IMR-90 (cell line): ENCODE measurements around the gene VPREB3. TPM values are rescaled to one million over a fixed set of nuclear protein-coding genes. Genes with fewer than 3 reads are reported as not detected.
A peak's percentile ranks its signal among the peaks of the same experiment; 100 is the strongest.

Source experiments
- ATAC-seq: fragments of 200-7000 bp; cut with Tn5 transposase; 2 replicates; pipeline ENCODE4 v1.9.1; 2020; ENCODE audit warnings: low read depth, mild to moderate bottlenecking, moderate library complexity
- Bru-seq: library from RNA; stranded (reverse); fragments of 400-500 nt; gene quantifications from one replicate; lab custom pipeline; 2021; lab: Mats Ljungman, UMichigan
- BruChase-seq, 2 experiments: library from RNA; stranded (reverse); fragments of 400-500 nt; gene quantifications; one replicate each; lab custom pipeline; 2021; lab: Mats Ljungman, UMichigan
- BruUV-seq: library from RNA; stranded (reverse); fragments of 400-500 nt; replicated peaks from 2 replicates; lab custom pipeline; 2021; lab: Mats Ljungman, UMichigan
- CTCF ChIA-PET: fragments of 300-600 bp; formaldehyde crosslinking; extraction: SDS; loops from one replicate; lab custom pipeline; 2021; ENCODE audit warnings: antibody characterized with exemption; lab: Yijun Ruan, JAX
- POLR2A ChIA-PET: fragments of 300-600 bp; sonication (Branson Sonifier 250); formaldehyde crosslinking; loops from one replicate; lab custom pipeline; 2022; ENCODE audit warnings: antibody characterized with exemption; ENCODE audit not compliant: unreplicated experiment; lab: Charles Lee
- DNase-seq: peaks from one replicate; pipeline ENCODE4 v3.0.0; 2013
- H2AFZ ChIP-seq: replicated peaks from 2 replicates; pipeline ENCODE3; 2013; ENCODE audit warnings: low read length, mild to moderate bottlenecking; ENCODE audit not compliant: poor library complexity
- H2AK5ac ChIP-seq: 2 replicates; pipeline ENCODE4 v1.6.1; 2013; ENCODE audit warnings: low read depth, low read length, inconsistent platforms
- H2AK9ac ChIP-seq: replicated peaks from 2 replicates; pipeline ENCODE3; 2013; ENCODE audit warnings: mild to moderate bottlenecking, low read depth, low read length, moderate library complexity; ENCODE audit not compliant: poor library complexity
- H2BK120ac ChIP-seq: 2 replicates; pipeline ENCODE4 v1.6.1; 2013; ENCODE audit warnings: low read depth, low read length, inconsistent platforms
- H2BK15ac ChIP-seq: 3 replicates; pipeline ENCODE4 v1.6.1; 2013; ENCODE audit warnings: low read depth, low read length, inconsistent platforms
- H2BK20ac ChIP-seq: 2 replicates; pipeline ENCODE4 v1.6.1; 2013; ENCODE audit warnings: low read depth, mild to moderate bottlenecking, inconsistent platforms, low read length, moderate library complexity
- H2BK5ac ChIP-seq: 2 replicates; pipeline ENCODE4 v1.6.1; 2013; ENCODE audit warnings: mild to moderate bottlenecking, low read depth, low read length, inconsistent platforms; ENCODE audit not compliant: poor library complexity, severe bottlenecking
- H3K14ac ChIP-seq: replicated peaks from 2 replicates; pipeline ENCODE4 v1.6.1; 2013; ENCODE audit warnings: low read depth, low read length, inconsistent platforms
- H3K18ac ChIP-seq: 2 replicates; pipeline ENCODE4 v1.6.1; 2013; ENCODE audit warnings: low read depth, low read length, control low read depth
- H3K23ac ChIP-seq: 2 replicates; pipeline ENCODE4 v1.6.1; 2013; ENCODE audit warnings: low read depth, low read length, inconsistent platforms
- H3K27ac ChIP-seq: 2 replicates; pipeline ENCODE4 v1.5.1; 2013; ENCODE audit warnings: mild to moderate bottlenecking, control low read depth, low read length; ENCODE audit not compliant: insufficient read depth
- H3K27me3 ChIP-seq: 2 replicates; pipeline ENCODE4 v1.6.1; 2013; ENCODE audit warnings: low read length; ENCODE audit not compliant: control insufficient read depth, insufficient read depth
- H3K36me3 ChIP-seq: 2 replicates; pipeline ENCODE4 v1.6.1; 2013; ENCODE audit warnings: low read length, mixed read lengths; ENCODE audit not compliant: control insufficient read depth, insufficient read depth
- H3K4ac ChIP-seq: 2 replicates; pipeline ENCODE4 v1.6.1; 2013; ENCODE audit warnings: low read depth, low read length, inconsistent platforms
- H3K4me1 ChIP-seq: 2 replicates; pipeline ENCODE4 v1.6.1; 2013; ENCODE audit warnings: low read length, mixed read lengths; ENCODE audit not compliant: control insufficient read depth, insufficient read depth
- H3K4me2 ChIP-seq: 2 replicates; pipeline ENCODE4 v1.6.1; 2013; ENCODE audit warnings: low read depth, mild to moderate bottlenecking, control low read depth, low read length, moderate library complexity
- H3K4me3 ChIP-seq: 2 replicates; pipeline ENCODE4 v1.5.1; 2013; ENCODE audit warnings: low read depth, mild to moderate bottlenecking, control low read depth, low read length, moderate library complexity; ENCODE audit not compliant: insufficient read depth
- H3K56ac ChIP-seq: 2 replicates; pipeline ENCODE4 v1.6.1; 2013; ENCODE audit warnings: low read length, inconsistent platforms; ENCODE audit not compliant: insufficient read depth; ENCODE audit errors: extremely low read depth
- H3K79me1 ChIP-seq, 2 experiments: 2 replicates each; pipeline ENCODE4 v1.6.1; 2013; ENCODE audit warnings: low read length in 2 of 2, inconsistent platforms in 1 of 2, low read depth in 1 of 2
- H3K9ac ChIP-seq: 2 replicates; pipeline ENCODE4 v1.6.1; 2013; ENCODE audit warnings: low read depth, low read length, control low read depth
- H3K9me1 ChIP-seq: 2 replicates; pipeline ENCODE4 v1.6.1; 2013; ENCODE audit warnings: low read length, inconsistent platforms; ENCODE audit not compliant: insufficient read depth
- H3K9me3 ChIP-seq: 2 replicates; pipeline ENCODE4 v1.6.1; 2013; ENCODE audit warnings: low read length; ENCODE audit not compliant: control insufficient read depth, insufficient read depth
- H4K20me1 ChIP-seq: 2 replicates; pipeline ENCODE4 v1.6.1; 2013; ENCODE audit warnings: low read length, inconsistent platforms; ENCODE audit not compliant: insufficient read depth
- H4K5ac ChIP-seq: 2 replicates; pipeline ENCODE4 v1.6.1; 2013; ENCODE audit warnings: mild to moderate bottlenecking, low read depth, low read length, control low read depth
- H4K8ac ChIP-seq, 2 experiments: 2 replicates each; pipeline ENCODE4 v1.6.1; 2013; ENCODE audit warnings: low read depth in 2 of 2, low read length in 2 of 2, control low read depth in 1 of 2, inconsistent platforms in 1 of 2
- H4K91ac ChIP-seq: 2 replicates; pipeline ENCODE4 v1.6.1; 2013; ENCODE audit warnings: low read depth, low read length, inconsistent platforms; ENCODE audit not compliant: insufficient read depth
- BHLHE40 ChIP-seq: fragments of 150-350 bp; IDR thresholded peaks from 2 replicates; pipeline ENCODE4 v1.6.1; 2016; ENCODE audit warnings: mild to moderate bottlenecking, low read depth, low read length
- MAZ ChIP-seq: IDR thresholded peaks from 2 replicates; pipeline ENCODE4 v1.6.1; 2012; ENCODE audit warnings: low read depth, mild to moderate bottlenecking, low read length, improper control_type of control experiment, moderate library complexity, borderline replicate concordance
- MXI1 ChIP-seq: IDR thresholded peaks from 2 replicates; pipeline ENCODE4 v1.6.1; 2012; ENCODE audit warnings: low read depth, mild to moderate bottlenecking, low read length, moderate library complexity, borderline replicate concordance
- NFE2L2 ChIP-seq: fragments of 150-350 bp; IDR thresholded peaks from 2 replicates; pipeline ENCODE4 v1.6.1; 2016; ENCODE audit warnings: low read depth, mild to moderate bottlenecking, low read length
- RCOR1 ChIP-seq: IDR thresholded peaks from 2 replicates; pipeline ENCODE4 v1.6.1; 2012; ENCODE audit warnings: mild to moderate bottlenecking, low read length, improper control_type of control experiment; ENCODE audit not compliant: insufficient replicate concordance
- RFX5 ChIP-seq: IDR thresholded peaks from 2 replicates; pipeline ENCODE4 v1.8.0; 2012; ENCODE audit warnings: low read depth, mild to moderate bottlenecking, low read length, moderate library complexity
- SMC3 ChIP-seq: fragments of 150-350 bp; IDR thresholded peaks from 2 replicates; pipeline ENCODE4 v1.6.1; 2016; ENCODE audit warnings: low read depth, mild to moderate bottlenecking, antibody characterized with exemption, low read length, moderate library complexity
- WGBS, 2 experiments: methylation state at CpG; one replicate each; pipeline versions ENCODE4 v1.1.5 to v1.1.7; 2013; ENCODE audit warnings: missing lambda C conversion rate in 2 of 2; ENCODE audit not compliant: insufficient read length in 1 of 2; ENCODE audit errors: extremely low coverage in 2 of 2; 5-methylcytosine and 5-hydroxymethylcytosine counted together
- dilution Hi-C: fragments of 300-500 bp; cut with HindIII; formaldehyde crosslinking; loops from one replicate; pipeline ENCODE4 v1.14.3; 2018; ENCODE audit warnings: low sequenced_read_pairs; ENCODE audit not compliant: unreplicated experiment
- in situ Hi-C: fragments of 300-500 bp; cut with MboI; formaldehyde crosslinking; loops from 3 replicates; pipeline ENCODE4 v1.14.3; 2019; ENCODE audit warnings: low sequenced_read_pairs, inconsistent platforms, mixed read lengths
- intact Hi-C: fragments of 100-400 bp; cut with micrococcal nuclease; formaldehyde crosslinking; loops from 2 replicates; pipeline ENCODE4 v1.10.0; 2022
- long read RNA-seq: library from polyadenylated mRNA; unstranded; transcript quantifications from one replicate; pipeline ENCODE4 v2.0.0, GENCODE V29; 2021; ENCODE audit not compliant: unreplicated experiment
- polyA plus RNA-seq, 3 experiments: library from polyadenylated mRNA; depleted of rRNA; stranded (reverse); fragments of >200 nt; gene quantifications; 2 replicates each; pipeline ENCODE4 v1.2.3, GENCODE V29; 2012; ENCODE audit warnings: low replicate concordance in 1 of 3
- total RNA-seq: library from RNA; depleted of rRNA; stranded (reverse); fragments of >200 nt; gene quantifications from 2 replicates; pipeline ENCODE4 v1.2.3, GENCODE V29; 2012; rRNA removed
- TF ChIP-seq, protein P1 (sequence below): fragments of 150-350 bp; IDR thresholded peaks from 2 replicates; pipeline ENCODE4 v1.6.1; 2017; ENCODE audit warnings: mild to moderate bottlenecking, antibody characterized with exemption, low read length, low read depth

Gene VPREB3, protein sequence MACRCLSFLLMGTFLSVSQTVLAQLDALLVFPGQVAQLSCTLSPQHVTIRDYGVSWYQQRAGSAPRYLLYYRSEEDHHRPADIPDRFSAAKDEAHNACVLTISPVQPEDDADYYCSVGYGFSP
- total RNA-seq (not detected in 2 replicates), polyA plus RNA-seq (2012; rRNA removed) (not detected in 2 replicates), Bru-seq, nascent RNA (percentile 19 among the genes with signal in this experiment), BruChase-seq, experiment 1, labeled RNA remaining after a 6-hour chase (not detected), BruChase-seq, experiment 2, labeled RNA remaining after a 2-hour chase (not detected)
- polyA plus RNA-seq (2012; cell fraction: cytosol; rRNA removed): not detected in 2 replicates
- not detected in 2 replicates for polyA plus RNA-seq (2012; cell fraction: nucleus; rRNA removed; ENCODE audit: low replicate concordance)
- long read RNA-seq: 0 reads

DNA sequence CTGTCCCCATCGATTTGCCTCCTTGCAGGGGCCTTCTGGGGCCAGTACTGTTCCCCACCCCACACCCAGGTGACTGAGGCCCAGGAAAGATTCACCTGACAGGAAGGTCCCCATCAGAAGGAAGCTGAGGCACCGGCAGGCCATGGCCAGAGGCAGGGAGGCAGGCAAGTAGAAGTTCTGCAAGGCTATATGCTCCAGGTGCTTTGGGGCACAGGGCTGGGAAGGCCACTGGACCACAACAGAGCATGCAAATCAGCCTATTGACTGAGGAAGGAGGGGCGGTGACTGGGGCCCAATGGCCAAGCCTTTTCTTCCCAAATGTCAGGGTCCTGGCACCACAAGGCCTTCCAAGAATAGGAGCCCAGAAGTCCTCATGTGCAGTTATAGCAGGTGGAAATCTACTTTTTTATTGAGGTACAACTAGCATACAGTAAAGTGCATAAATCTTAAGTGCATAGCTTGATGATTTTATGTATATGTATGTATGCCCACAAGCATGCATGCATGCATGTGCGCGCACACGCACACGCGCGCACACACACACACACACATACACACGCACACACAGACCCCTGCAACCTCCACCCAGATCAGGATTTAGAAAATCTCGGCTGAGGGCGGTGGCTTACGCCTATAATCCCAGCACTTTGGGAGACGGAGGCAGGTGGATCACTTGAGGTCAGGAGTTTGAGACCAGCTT is at the start of gene VPREB3:
Gene VPREB3, minus strand, starts transcription at position 206 of the 700 bp plus-strand sequence. Its CDS starts 62 bp downstream, at position 144.
- Histone ChIP-seq H3K9ac (no peak within 1 kb of the TSS), H3K4me3 (no peak within 1 kb of the TSS), H3K14ac (no peak within 1 kb of the TSS), H3K4me2 (no peak within 1 kb of the TSS), H4K20me1 (no peaks in the 10 kb centered on the region), H3K4me1 (peaks cover 4% of the 10 kb centered on the region), H3K36me3 (no peaks in the 10 kb centered on the region), H3K4ac (no peak within 1 kb of the TSS), H3K79me1 (peaks cover 8 to 14% of the 10 kb centered on the region in 2 experiments; a peak in 3 of 4 replicates), H2BK20ac (no peak within 1 kb of the TSS), H3K56ac (no peak within 1 kb of the TSS), H2BK15ac (no peak within 1 kb of the TSS), H2BK120ac (no peak within 1 kb of the TSS), H3K27me3 (0 out of 2 replicates have a peak, but pooled peaks cover 1% of the 10 kb centered on the region), H4K8ac (no peak within 1 kb of the TSS), H2AK9ac (peak within 1 kb of the TSS; percentile 24), H4K5ac (no peak within 1 kb of the TSS), H3K9me3 (no peaks in the 10 kb centered on the region), H2BK5ac (no peak within 1 kb of the TSS), H3K27ac (no peak within 1 kb of the TSS), H2AFZ (no peak within 1 kb of the TSS), H2AK5ac (no peak within 1 kb of the TSS), H4K91ac (no peak within 1 kb of the TSS), H3K9me1 (peaks cover 5% of the 10 kb centered on the region), H3K18ac (no peak within 1 kb of the TSS), H3K23ac (no peak within 1 kb of the TSS)
- in situ Hi-C loops: no loop called here
- DNase-seq (no peak), ATAC-seq (no peak)
- WGBS, 2 experiments: 92% methylated on average over 2 of the region's 14 CpGs; no CpG with 5 or more reads in 1 of the 2 experiments
- ChIA-PET CTCF (interaction anchor here (0.7 kb wide), 1 partner anchor 1916 kb away, joined by 3 read pairs; no protein-coding TSS in a partner anchor), POLR2A (no interaction called here)
- dilution Hi-C loops: no loop called here
- intact Hi-C loops: no loop called here
- no TSS peak for BruUV-seq
- TF ChIP-seq, protein P1, sequence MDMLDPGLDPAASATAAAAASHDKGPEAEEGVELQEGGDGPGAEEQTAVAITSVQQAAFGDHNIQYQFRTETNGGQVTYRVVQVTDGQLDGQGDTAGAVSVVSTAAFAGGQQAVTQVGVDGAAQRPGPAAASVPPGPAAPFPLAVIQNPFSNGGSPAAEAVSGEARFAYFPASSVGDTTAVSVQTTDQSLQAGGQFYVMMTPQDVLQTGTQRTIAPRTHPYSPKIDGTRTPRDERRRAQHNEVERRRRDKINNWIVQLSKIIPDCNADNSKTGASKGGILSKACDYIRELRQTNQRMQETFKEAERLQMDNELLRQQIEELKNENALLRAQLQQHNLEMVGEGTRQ: no peak
- TF ChIP-seq MXI1: no peak
- TF ChIP-seq NFE2L2: no peak
- no peak for TF ChIP-seq SMC3
- TF ChIP-seq RFX5: no peak
- TF ChIP-seq MAZ: no peak
- no peak for TF ChIP-seq RCOR1
- TF ChIP-seq BHLHE40: no peak
